AG10803 (cell line): ENCODE results near the gene CTBP2.
"Not testable (repeated sequence)": the region's sequence is repeated elsewhere in the genome, so short reads cannot be mapped to it uniquely, and the experiment has no call there.

ENCODE experiments used
- DNase-seq: peaks from one replicate; pipeline ENCODE4 v3.0.0; 2010; ENCODE audit warnings: low read depth
- H3K4me3 ChIP-seq: 2 replicates; pipeline ENCODE4 v1.5.1; 2011; ENCODE audit warnings: mild to moderate bottlenecking, low read length, control low read depth
- CTCF ChIP-seq: conservative IDR thresholded peaks from 2 replicates; pipeline ENCODE4 v1.5.1; 2011; ENCODE audit warnings: mild to moderate bottlenecking, low read length, control low read depth, inconsistent platforms

Gene CTBP2

GRCh38 chr10:125084614-125085257 is 75.6 kb downstream of the CTBP2 start:
- no peak for DNase-seq
- no peak overlapping the region for H3K4me3 ChIP-seq
- TF ChIP-seq CTCF: no peak

- peak; percentile 33 for TF ChIP-seq CTCF
- H3K4me3 ChIP-seq: no peak overlapping the region
- DNase-seq: peak; percentile 91
Measured at GRCh38 chr10:125084191-125084613, 76.2 kb downstream of the CTBP2 start.

- peak; percentile 94 for DNase-seq
- TF ChIP-seq CTCF: no peak
- H3K4me3 ChIP-seq: no peak overlapping the region
Measured at GRCh38 chr10:125083576-125083920, 76.8 kb downstream of the CTBP2 start.

GRCh38 chr10:125082881-125083575 is 77.3 kb downstream of the CTBP2 start:
- TF ChIP-seq CTCF: no peak
- no peak overlapping the region for H3K4me3 ChIP-seq
- no peak for DNase-seq

GRCh38 chr10:125082471-125082870 is 77.9 kb downstream of the CTBP2 start:
- DNase-seq, H3K4me3 ChIP-seq: not testable (repeated sequence)

GRCh38 chr10:125081931-125082330 is 78.4 kb downstream of the CTBP2 start:
- no peak for TF ChIP-seq CTCF
- no peak for DNase-seq
- H3K4me3 ChIP-seq: no peak overlapping the region

GRCh38 chr10:125080984-125081383 is 79.4 kb downstream of the CTBP2 start:
- no peak for DNase-seq
- TF ChIP-seq CTCF: no peak
- H3K4me3 ChIP-seq: no peak overlapping the region
